Measurements from ENCODE around the gene SLC26A3.

DNA sequence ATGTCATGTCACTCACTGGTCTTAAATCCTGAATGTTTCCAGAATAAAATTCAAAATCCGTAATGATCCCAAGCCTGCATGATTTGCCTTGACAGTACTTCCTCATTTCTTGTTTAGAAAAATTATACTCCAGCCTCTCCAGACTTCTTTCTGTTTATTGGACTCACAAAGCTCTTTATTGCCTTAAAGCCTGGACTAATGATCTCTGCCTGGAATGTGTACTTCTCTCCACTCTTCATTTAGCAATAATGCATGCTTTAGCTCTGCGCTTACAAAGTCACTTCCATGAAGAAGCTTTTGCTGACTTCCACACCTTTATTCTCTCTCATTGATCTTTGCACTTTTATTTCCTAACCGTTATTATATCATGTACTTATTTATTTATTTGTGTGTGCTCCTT lies 27.4 kb upstream of the SLC26A3 start:
- TF ChIP-seq, protein P1, sequence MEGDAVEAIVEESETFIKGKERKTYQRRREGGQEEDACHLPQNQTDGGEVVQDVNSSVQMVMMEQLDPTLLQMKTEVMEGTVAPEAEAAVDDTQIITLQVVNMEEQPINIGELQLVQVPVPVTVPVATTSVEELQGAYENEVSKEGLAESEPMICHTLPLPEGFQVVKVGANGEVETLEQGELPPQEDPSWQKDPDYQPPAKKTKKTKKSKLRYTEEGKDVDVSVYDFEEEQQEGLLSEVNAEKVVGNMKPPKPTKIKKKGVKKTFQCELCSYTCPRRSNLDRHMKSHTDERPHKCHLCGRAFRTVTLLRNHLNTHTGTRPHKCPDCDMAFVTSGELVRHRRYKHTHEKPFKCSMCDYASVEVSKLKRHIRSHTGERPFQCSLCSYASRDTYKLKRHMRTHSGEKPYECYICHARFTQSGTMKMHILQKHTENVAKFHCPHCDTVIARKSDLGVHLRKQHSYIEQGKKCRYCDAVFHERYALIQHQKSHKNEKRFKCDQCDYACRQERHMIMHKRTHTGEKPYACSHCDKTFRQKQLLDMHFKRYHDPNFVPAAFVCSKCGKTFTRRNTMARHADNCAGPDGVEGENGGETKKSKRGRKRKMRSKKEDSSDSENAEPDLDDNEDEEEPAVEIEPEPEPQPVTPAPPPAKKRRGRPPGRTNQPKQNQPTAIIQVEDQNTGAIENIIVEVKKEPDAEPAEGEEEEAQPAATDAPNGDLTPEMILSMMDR (IDR thresholded peaks at IDR 0.05; ENCODE audit: low read length): no peak
- no peak for TF ChIP-seq EZH2 (IDR thresholded peaks at IDR 0.05; ENCODE audit: borderline replicate concordance, low read length)

Measured in OCI-LY1 (cell line).